22Rv1 (cell line): ENCODE data around the gene PDZRN3.

Source experiments
- ZFX ChIP-seq: fragments of 450-650 bp; IDR thresholded peaks from 2 replicates; pipeline ENCODE4 v1.6.1; 2017; ENCODE audit warnings: antibody characterized with exemption, borderline replicate concordance
- TF ChIP-seq, protein P1 (sequence below): fragments of 450-650 bp; IDR thresholded peaks from 2 replicates; pipeline ENCODE4 v1.5.1; 2017; ENCODE audit warnings: mild to moderate bottlenecking

DNA sequence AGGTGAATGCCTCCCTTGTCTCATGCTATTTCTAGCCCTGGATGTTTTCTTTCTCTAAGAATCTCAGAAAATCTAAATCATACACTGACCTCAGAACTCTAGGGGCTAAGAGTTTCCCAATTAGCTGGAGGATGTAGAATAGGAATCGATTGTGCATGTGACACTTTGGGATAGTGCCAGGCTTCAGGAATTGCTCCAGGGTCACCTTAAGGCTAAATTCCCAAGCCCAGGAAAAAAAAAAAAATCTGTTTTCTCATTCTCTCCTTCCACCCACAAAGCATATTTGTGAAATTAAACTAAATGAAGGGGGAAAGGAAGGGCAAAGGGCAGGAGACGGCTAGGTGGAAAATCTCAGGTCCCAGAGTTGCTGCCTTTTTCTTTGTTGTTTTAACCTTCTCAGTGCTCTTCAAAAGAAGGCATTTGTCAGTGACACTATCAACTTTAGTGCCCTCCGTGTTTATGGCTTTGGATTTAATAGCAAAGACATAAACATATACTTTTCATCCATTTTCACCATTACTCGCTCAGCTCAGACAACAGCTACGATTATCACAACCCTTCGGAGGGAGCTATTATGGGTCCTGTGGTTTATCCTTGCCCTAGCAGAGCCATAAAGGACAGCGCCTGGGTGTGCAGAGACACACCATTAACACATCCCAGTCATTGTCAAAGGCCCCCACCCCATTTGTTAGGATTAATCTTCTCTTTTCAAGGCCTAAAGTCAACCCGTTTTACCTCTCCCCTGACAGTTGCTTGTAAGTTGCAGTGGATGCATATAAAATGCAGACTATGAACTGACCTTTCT lies 271.7 kb downstream of the PDZRN3 start:
- TF ChIP-seq, protein P1, sequence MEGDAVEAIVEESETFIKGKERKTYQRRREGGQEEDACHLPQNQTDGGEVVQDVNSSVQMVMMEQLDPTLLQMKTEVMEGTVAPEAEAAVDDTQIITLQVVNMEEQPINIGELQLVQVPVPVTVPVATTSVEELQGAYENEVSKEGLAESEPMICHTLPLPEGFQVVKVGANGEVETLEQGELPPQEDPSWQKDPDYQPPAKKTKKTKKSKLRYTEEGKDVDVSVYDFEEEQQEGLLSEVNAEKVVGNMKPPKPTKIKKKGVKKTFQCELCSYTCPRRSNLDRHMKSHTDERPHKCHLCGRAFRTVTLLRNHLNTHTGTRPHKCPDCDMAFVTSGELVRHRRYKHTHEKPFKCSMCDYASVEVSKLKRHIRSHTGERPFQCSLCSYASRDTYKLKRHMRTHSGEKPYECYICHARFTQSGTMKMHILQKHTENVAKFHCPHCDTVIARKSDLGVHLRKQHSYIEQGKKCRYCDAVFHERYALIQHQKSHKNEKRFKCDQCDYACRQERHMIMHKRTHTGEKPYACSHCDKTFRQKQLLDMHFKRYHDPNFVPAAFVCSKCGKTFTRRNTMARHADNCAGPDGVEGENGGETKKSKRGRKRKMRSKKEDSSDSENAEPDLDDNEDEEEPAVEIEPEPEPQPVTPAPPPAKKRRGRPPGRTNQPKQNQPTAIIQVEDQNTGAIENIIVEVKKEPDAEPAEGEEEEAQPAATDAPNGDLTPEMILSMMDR, result no peak
- no peak for TF ChIP-seq ZFX
